Stimulated activated CD8-positive, alpha-beta memory T cell treated with anti-CD3 and anti-CD28 coated beads, Interleukin-2, amount 100 ng/mL, for 1 hour (primary cell): Measurements from ENCODE around the gene SP7.
"Not testable (repeated sequence)": the region's sequence is repeated elsewhere in the genome, so short reads cannot be mapped to it uniquely, and the experiment has no call there.

Experiments
- DNase-seq, 2 donors: peaks; one replicate each; pipeline ENCODE4 v3.0.0-alpha.2; 2020; ENCODE audit warnings: low read depth in 2 of 2

The SP7 gene

DNA sequence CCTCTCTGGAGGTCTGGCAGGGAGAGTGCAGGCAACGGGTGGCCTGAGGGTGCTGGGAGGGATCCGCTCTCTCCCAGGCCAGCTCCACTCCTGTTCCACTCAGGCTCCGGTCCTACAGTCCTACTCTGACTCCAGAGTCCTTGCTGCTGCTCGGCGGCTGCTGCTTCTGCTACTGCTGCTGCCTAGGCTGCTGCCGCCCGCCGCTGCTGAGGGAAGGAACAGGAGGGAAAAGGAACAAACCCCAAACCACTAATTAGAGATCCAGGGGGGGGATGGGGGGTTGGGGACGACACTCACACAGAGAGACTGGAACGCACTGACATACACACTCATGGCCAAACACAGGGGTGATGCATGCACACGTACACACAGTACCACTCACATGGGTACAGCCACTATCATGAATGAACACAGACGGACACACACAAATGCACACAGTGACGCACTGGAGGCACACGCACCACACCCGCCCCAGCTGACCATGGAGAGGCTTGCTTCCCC lies at the start of gene SP7:
TSS of gene SP7 (minus strand) at position 174 of the 501 bp plus-strand sequence. CDS start 708 bp downstream, outside the sequence.
- DNase-seq = no peak

DNA sequence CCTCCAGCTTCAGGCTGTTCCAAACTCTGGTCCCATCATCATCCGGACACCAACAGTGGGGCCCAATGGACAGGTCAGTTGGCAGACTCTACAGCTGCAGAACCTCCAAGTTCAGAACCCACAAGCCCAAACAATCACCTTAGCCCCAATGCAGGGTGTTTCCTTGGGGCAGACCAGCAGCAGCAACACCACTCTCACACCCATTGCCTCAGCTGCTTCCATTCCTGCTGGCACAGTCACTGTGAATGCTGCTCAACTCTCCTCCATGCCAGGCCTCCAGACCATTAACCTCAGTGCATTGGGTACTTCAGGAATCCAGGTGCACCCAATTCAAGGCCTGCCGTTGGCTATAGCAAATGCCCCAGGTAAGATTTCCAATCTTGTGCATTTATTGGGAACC lies 47.1 kb upstream of the SP7 start:
- DNase-seq = no peak

DNA sequence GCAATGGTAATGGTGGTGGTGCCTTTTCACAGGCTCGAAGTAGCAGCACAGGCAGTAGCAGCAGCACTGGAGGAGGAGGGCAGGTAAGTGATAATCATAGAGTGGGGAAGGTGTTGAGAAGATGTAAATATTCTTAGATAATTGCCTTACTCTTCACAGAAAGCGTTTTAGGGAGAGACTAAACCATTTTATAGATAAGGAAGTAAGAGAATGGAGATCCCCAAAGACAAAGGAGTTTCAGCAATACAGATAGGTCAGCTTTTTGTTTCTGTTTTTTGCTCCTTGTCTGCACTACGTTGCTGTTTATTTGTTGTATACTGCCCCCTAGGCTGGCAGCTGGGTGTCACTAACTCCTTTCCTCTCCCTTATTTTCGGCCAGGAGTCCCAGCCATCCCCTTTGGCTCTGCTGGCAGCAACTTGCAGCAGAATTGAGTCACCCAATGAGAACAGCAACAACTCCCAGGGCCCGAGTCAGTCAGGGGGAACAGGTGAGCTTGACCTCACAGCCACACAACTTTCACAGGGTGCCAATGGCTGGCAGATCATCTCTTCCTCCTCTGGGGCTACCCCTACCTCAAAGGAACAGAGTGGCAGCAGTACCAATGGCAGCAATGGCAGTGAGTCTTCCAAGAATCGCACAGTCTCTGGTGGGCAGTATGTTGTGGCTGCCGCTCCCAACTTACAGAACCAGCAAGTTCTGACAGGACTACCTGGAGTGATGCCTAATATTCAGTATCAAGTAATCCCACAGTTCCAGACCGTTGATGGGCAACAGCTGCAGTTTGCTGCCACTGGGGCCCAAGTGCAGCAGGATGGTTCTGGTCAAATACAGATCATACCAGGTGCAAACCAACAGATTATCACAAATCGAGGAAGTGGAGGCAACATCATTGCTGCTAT lies 45.8 kb upstream of the SP7 start:
- no peak for DNase-seq

DNA sequence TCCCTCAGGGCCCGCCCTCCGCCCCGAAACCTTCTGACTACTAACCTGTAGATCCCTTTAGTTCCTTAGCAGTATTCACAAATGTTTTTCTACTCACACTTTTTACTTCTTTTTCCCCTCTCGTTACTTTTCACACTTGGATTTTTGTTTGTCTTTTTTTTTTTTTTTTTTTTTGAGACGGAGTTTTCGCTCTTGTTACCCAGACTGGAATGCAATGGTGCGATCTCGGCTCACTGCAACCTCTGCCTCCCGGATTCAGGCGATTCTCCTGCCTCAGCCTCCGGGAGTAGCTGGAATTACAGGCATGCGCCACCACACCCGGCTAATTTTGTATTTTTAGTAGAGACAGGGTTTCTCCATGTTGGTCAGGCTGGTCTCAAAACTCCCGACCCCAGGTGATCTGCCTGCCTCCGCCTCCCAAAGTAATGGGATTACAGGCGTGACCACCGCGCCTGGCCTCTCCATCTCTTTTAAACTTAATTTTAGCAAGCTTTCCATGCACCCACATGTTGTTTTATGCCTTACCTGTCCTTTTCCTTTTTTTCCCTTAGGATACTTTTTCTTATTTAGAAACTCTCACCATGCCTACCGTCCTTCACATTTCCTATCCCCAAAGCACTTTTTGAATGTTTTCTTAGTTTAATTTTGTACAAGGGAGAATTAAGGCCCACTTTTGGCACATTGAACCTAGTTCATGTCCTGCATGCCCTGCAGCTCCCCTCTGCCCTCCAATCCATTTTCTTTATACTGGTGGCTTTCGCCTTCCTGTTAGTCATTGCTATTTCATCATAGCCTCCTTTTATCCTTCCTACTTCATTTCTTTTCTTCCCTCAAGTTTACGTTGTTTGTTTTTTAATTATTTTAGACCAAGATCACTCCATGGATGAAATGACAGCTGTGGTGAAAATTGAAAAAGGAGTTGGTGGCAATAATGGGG lies 44.9 kb upstream of the SP7 start:
- no peak for DNase-seq

DNA sequence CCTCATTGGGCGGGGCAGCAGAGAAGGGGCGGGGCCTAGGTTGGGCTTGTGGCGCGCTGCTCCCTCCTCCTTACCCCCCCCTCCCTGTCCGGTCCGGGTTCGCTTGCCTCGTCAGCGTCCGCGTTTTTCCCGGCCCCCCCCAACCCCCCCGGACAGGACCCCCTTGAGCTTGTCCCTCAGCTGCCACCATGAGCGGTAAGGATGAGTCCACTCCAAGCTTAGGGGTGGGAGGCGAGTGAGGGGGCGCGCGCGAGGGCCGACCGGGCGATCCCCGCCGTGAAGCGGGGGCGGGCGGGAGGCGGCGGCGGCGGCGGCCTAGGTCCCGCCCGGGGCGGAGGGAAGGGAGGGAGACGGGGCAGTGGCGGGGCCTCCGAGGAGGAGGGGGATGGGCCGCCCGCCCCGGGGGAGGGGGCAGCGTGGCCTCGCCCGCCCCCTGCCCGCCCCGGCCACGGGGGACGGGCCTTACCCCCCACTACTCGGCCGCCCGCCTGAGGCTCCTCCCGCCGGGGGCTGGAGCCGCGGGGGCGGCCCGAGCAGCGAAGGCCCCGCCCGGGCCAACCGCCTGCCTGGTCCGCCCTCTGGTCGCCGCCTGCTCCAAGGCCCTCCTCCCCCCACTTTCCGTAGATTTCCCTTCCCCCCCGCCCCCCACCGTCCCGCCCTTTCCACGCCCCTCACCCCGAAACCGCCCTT lies 44.1 kb upstream of the SP7 start, which contains the start of gene SP1:
TSS of gene SP1 (plus strand) at position 73 of the 690 bp plus-strand sequence. CDS start at position 189, 116 bp downstream.
- DNase-seq = peak; percentile 97 to 99

DNA sequence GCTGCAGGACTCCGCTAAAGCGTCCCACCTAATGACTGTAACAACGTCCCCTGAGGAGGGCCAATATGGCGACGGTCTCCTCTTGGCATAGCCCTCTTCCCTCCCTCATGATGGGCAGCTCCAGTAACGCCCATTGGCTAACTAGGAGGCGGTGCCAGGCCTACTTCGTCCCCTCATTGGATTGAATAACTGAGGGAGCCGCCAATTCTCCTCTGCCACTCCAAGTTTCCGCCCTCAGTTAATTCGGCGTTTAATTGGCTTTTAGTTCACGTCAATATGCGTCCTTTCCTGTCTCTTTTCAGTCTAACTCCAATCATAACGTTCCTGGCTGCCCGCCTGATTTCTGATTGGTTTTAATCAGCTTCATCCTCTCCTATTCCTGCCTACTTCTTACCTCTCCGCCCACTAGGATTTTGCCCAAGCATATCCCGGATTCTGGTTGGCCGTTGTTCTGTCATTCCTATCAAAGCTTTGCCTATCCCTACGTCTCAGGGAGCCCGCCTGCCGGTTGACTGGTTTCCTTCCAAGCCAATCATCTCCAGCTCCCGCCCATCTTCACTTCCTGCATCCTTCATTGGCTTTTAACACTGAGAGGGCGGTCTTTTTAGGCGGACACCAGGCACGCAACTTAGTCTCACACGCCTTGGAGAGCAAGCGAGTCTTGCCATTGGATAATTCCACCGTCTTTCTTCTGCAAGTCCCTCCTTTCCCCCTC lies 43.4 kb upstream of the SP7 start:
- peak; percentile 73 to 82 for DNase-seq

DNA sequence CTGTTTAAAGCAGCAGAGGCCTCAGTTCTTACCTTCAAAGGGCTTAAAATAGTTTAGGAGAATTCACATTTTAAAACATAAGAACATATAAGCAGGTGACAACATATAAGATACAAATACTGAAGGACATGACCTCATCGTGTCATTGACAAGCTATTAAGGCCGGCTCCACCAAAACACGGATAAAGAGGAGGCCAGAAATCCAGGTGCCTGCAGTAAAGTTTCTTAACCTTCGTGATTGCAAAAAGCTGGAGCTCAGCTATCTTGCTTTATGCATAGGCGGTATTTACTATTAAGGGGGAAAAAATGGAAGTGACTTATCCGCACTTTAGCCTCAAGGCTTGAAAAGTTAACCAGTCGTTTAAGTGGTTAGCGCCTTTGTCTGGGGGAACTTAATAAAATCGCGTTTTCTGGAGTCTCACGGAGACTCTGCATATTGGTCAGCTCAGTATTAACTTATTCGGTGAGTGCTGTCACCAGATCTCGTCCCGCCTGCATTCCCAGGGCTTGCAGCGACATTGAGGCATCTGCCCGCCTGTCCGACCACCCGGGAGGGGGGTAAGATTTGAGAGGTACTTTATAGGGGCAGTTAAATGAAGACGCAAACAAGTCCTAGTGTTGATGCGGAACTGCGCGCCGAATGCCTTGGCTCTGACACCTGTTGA lies 42.7 kb upstream of the SP7 start:
- DNase-seq = no peak

DNA sequence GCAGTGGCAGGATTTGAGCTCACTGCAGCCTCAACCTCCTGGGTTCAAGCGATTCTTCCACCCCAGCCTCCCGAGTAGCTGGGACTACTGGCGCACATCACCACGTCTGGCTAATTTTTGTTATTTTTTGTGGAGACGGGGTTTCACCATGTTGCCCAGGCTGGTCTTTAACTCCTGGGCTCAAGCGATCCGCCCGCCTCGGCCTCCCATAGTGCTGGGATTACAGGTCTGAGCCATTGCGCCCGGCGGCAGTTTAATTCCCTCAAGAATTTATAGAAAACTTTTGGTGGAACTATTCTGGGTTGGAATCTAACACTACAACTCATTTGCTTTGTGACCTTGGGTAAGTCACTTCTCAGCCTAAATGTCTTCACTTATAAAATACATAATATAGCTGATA lies 42.1 kb upstream of the SP7 start:
- no peak for DNase-seq

DNA sequence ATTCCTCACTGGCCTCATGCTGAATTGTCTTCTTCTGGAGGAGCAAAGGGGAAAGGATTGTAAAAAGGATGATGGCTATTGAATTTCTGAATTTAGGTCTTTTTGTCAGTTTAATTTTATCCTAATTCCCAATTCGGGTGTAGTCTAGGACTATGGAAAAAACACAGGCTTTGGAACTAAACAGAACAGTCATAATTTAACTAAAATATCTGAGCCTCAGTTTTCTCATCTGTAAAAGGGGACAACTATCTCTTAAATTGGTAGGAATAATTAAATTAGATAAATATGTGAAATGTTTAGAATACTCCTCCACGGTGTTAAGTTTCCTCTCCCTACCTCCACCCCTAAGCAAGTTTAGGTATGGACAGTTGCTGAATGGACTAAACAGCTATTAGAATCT lies 40.6 kb upstream of the SP7 start:
- no peak for DNase-seq

DNA sequence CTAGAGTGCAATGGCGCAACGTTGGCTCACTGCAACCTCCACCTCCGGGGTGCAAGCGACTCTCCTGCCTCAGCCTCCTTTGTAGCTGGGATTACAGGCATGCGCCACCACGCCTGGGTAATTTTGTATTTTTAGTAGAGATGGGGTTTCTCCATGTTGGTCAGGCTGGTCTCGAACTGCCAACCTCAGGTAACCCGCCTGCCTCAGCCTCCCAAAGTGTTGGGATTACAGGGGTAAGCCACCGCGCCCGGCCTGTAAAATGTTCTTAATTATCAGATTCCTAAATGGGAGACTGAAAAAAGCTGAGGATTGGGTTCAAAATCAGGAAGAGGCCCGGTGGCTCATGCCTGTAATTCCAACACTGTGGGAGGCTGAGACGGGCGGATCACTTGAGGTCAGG lies 38.1 kb upstream of the SP7 start:
- not testable (repeated sequence) for DNase-seq

DNA sequence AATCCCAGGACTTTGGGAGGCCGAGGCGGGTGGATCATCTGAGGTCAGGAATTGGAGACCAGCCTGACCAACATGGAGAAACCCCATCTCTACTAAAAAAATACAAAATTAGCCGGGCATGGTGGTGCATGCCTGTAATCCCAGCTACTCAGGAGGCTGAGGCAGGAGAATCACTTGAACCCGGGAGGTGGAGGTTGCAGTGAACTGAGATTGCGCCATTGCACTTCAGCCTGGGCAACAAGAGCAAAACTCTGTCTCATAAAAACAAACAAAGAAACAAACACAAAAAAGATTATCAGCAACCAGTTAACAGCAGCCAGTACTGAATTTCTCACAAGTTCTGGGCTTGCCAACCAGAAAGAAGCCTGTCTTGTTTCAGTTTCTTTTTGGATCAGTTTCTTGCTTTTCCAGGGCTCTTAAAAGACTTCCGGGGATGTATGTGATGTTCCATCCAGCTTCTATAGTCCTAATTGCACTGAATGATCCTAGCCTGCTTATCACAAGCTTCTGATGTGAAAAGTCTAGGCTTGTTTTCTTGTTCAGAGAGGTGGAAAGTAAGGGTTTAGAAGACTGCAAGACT lies 37.5 kb upstream of the SP7 start:
- DNase-seq = not testable (repeated sequence)

DNA sequence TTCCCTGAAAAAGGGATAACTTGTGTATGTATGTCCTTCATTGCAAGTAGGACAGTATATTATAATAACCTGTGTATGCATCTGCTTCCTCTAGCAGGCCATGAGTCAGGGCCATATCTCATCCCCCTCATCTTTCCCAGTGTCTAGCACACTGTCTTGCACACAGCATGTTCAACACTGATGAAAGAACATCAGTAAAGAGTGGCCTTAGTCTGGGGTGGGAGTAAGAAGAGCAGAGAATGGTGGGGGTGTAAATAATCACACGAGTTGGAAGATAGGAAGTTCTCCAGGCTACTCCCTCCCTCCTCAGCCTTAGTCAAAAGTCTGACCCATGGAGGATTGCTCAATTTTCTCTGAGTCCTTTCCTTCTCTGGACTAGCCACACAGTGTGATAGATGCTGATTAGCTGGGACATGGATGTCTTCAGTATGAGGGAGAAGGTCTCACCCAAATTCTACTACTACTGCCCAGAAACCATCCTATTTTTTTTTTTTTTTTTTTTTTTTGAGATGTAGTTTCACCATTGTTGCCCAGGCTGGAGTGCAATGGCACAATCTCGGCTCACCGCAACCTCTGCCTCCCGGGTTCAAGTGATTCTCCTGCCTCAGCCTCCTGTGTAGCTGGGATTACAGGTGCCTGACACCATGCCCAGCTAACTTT lies 29.2 kb upstream of the SP7 start:
- no peak for DNase-seq

DNA sequence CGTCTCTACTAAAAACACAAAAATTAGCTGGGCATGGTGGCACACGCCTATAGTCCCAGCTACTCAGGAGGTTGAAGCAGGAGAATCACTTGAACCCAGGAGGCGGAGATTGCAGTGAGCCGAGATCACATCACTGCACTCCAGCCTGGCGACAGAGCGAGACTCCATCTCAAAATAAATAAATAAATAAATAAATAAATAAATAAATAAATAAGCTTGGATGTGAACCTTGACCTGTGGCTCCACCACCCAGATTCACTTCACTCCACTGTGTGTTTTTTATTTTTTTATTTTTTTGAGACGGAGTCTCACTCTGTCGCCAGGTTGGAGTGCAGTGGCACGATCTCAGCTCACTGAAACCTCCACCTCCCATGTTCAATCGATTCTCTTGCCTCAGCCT lies 25.5 kb upstream of the SP7 start:
- DNase-seq = not testable (repeated sequence)

DNA sequence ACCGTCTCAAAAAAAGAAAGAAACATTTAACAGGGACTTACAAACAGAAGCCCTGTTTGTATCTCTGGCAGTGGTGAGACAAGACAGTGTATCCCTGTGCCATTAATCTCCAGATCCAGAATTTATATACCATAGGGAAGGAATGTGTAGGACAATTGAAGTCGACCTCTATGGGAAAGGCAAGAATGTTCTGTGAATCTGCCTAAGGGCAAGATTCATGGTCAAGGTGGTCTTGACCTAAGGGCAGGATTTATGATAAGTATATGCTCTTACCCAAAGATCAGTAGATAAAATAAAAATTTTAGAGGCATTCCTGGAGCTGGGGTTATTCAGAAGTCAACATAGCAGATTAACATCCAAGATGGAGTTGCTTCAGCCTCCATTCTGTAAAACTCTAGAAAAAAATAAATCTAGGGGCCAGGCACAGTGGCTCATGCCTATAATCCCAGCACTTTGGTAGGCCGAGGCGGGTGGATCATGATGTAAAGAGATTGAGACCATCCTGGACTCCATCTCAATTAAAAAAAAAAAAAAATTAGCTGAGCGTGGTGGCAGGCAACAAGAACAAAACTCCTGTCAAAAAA lies 22.8 kb upstream of the SP7 start:
- DNase-seq = no peak

DNA sequence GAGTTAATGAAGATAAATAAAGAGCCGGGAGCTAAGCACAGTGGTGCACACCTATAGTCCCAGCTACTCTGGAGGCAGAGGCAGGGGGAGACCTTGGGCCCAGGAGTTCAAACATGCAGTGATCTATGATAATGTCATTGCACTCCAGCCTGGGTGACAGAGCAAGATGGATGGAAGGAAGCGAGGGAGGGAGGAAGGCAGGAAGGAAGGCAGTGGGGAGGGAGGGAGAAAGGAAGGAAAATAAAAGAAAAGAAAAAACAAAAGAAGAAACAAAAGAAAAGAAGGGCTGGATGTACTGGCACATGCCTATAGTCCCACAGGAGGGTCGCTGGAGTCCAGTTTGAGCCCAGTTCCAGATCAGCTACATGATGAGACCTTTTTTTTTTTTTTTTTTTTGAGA lies 19.0 kb upstream of the SP7 start:
- DNase-seq = no peak

DNA sequence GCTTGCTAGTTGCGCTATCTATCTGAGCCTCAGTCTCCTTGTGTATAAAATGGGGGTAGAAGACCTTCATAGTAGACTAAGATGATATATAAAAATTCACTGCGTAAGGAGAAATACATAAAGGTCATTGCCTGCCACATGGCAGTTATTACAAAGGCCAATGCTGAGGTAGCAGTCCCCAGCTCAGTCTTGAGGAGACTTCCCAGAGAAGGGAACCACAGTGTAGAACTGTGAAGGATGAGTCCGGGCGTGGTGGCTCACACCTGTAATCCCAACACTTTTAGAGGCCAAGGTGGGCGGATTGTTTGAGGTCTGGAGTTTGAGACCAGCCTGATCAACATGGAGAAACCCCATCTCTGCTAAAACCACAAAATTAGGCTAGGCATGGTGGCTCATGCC lies 17.1 kb upstream of the SP7 start:
- DNase-seq = no peak

DNA sequence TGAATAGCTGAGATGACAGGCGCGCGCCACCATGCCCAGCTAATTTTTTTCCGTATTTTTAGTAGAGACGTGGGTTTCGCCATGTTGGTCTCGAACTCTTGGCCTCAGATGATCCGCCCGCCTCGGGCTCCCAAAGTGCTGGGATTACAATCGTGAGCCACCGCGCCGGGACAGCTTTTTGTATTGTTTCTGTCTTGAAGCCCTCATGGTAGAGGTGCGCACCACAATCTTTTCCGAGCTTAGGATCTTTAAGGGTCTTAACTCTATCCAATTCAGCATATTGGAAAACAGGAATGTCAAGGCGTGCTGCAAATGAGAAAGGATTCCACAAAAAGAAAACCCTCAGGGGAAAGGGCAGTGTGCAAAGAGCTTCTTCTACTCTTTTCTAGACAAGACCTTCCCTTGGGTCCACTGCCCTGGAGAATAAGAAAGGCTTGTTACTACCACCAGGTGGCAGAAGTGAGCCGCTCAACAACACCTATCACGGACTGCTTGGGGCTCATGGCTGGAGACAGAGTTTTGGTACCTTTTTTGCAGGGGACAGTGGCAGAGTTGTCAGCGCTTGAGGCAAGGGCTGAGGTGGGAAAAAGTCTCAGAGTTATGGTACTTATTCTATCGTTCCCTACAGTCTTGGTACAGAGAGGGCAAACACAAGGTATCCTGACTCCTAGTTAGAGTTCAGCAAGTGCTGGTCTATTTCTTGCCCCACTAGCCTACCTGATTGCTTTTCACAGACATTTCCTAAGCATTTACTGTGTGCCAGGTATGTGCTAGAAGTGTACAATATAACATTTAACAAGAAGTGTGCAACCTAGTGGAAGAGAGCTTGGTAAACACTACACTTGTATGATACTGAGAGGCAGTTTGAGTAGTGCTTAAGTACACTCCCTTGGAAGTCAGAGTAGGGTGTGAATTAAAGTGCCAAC lies 16.4 kb upstream of the SP7 start:
- DNase-seq = peak; percentile 61

DNA sequence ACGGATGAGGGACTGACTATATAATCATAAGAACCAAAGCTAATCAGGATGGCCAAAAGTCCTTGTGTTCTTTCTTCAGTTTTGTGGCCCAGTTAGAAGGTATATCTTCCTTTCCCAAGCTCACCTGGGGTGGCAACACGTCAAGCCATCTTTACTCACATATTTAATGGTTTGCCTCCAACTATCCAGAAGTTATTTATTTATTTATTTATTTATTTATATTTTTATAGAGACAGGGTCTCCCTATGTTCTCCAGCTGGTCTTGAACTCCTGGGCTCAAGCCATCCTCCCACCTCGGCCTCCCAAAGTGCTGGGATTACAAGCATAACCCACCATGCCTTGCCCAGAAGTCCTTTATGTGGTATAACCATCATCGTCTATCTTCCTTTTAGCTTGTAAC lies 11.8 kb upstream of the SP7 start:
- DNase-seq = no peak
